ENCODE results near the gene PI4K2B. TPM values are rescaled to one million over a fixed set of nuclear protein-coding genes. Genes with fewer than 3 reads are reported as not detected.
"Not testable (repeated sequence)": the region's sequence is repeated elsewhere in the genome, so short reads cannot be mapped to it uniquely, and the experiment has no call there.

PI4K2B gene
- total RNA-seq, 1 experiment from 2014 or later, result 22.8 TPM

DNA sequence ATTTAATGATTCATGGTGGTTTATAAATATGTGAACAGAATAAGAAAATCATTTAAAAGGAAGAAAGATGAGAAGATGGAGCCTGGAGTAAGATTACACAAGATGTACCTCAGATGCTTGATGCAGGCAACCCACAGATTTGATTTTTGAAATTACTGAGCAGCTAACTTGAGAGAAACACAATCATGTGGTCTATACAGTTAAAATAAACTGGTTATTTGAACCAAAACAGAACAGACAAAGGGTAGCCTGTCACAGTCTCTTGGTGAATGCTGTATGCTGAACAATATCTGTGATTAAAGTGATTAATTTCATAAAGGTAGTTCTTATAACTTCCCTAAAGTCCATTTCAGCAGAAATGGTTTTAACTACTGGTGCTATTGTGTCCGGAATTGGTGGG is 4.2 kb downstream of the PI4K2B start:
- no peak overlapping the region for H3K27ac Mint-ChIP-seq (ENCODE audit: low read depth, unreplicated experiment)
- TF ChIP-seq, protein P1, sequence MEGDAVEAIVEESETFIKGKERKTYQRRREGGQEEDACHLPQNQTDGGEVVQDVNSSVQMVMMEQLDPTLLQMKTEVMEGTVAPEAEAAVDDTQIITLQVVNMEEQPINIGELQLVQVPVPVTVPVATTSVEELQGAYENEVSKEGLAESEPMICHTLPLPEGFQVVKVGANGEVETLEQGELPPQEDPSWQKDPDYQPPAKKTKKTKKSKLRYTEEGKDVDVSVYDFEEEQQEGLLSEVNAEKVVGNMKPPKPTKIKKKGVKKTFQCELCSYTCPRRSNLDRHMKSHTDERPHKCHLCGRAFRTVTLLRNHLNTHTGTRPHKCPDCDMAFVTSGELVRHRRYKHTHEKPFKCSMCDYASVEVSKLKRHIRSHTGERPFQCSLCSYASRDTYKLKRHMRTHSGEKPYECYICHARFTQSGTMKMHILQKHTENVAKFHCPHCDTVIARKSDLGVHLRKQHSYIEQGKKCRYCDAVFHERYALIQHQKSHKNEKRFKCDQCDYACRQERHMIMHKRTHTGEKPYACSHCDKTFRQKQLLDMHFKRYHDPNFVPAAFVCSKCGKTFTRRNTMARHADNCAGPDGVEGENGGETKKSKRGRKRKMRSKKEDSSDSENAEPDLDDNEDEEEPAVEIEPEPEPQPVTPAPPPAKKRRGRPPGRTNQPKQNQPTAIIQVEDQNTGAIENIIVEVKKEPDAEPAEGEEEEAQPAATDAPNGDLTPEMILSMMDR (IDR thresholded peaks at IDR 0.05; ENCODE audit: unreplicated experiment), result no peak
- intact Hi-C loops (cut with micrococcal nuclease), result no loop called here

DNA sequence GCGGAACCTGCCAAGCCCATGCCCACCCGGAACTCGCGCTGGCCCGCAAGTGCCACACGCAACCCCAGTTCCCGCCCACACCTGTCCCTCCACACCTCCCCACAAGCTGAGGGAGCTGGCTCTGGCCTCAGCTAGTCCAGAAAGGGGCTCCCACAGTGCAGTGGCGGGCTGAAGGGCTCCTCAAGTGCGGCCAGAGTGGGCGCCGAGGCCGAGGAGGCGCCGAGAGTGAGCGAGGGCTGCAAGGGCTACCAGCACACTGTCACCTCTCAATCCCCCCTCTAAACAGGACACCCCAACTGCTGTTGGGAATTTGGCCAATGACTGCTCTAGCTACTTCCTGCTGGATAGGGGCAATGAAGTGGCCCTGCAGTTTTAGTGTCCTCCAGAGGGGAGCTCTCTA is 5.7 kb downstream of the PI4K2B start:
- POLR2A ChIA-PET; H3K27me3 Mint-ChIP-seq (ENCODE audit: insufficient read depth, unreplicated experiment); DNase-seq (ENCODE audit: unreplicated experiment); BruUV-seq (replicated peaks); H3K36me3 Mint-ChIP-seq (ENCODE audit: insufficient read depth, unreplicated experiment); H3K4me3 Mint-ChIP-seq (ENCODE audit: unreplicated experiment); H3K9me3 Mint-ChIP-seq (ENCODE audit: unreplicated experiment); H3K27ac Mint-ChIP-seq (ENCODE audit: low read depth, unreplicated experiment); intact Hi-C loops (cut with micrococcal nuclease): not testable (repeated sequence)
- peaks cover 18% of the 10 kb centered on the region for H3K4me1 Mint-ChIP-seq (ENCODE audit: insufficient read depth, unreplicated experiment)
- CTCF ChIA-PET, result interaction anchor here (1.5 kb wide), 1 partner anchor 72 kb away, joined by 5 read pairs; the partner anchor contains the start of gene ZCCHC4

More for the DNA sequence above, 4.2 kb downstream of the PI4K2B start:
- POLR2A ChIA-PET, result interaction anchor here (0.8 kb wide), 1 partner anchor 74 kb away, joined by 8 read pairs; the partner anchor contains the start of gene ZCCHC4
- no peaks in the 10 kb centered on the region for H3K36me3 Mint-ChIP-seq (ENCODE audit: insufficient read depth, unreplicated experiment)
- H3K4me3 Mint-ChIP-seq (ENCODE audit: unreplicated experiment), result no peak overlapping the region
- H3K4me1 Mint-ChIP-seq (ENCODE audit: insufficient read depth, unreplicated experiment), result peaks cover 18% of the 10 kb centered on the region
- no TSS peak for BruUV-seq (replicated peaks)
- no peaks in the 10 kb centered on the region for H3K9me3 Mint-ChIP-seq (ENCODE audit: unreplicated experiment)
- CTCF ChIA-PET, result interaction anchor here (0.9 to 5.5 kb wide), 4 partner anchors 15 to 258 kb away, joined by 3 to 56 read pairs (median 4); partner anchors contain the start of gene ZCCHC4
- DNase-seq (ENCODE audit: unreplicated experiment), result no peak
- no peaks in the 10 kb centered on the region for H3K27me3 Mint-ChIP-seq (ENCODE audit: insufficient read depth, unreplicated experiment)

DNA sequence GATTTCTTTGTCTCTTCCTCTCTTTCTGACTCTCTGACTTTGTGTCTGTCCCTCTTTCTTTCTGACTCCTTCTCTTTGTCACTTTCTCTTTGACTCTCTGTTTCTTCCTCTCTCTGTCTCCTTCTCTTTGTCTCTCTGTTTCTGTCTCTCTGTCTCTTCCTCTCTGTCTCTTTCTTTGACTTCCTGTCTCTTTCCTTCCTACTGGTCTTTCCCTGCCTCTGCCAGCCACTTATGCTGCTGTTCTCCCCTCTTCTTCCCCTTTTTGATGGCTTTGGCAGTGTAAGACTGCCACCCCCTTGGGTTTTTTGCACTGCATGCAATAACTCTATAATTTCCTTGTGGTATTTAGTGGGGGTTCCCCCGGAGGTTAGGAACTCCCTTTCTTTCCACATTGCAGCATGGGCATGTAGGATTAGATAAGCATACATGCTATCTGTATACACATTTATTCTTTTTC is 6.9 kb downstream of the PI4K2B start:
- H3K36me3 Mint-ChIP-seq (ENCODE audit: insufficient read depth, unreplicated experiment); H3K9me3 Mint-ChIP-seq (ENCODE audit: unreplicated experiment); intact Hi-C loops (cut with micrococcal nuclease); H3K27ac Mint-ChIP-seq (ENCODE audit: low read depth, unreplicated experiment); H3K27me3 Mint-ChIP-seq (ENCODE audit: insufficient read depth, unreplicated experiment); H3K4me3 Mint-ChIP-seq (ENCODE audit: unreplicated experiment); DNase-seq (ENCODE audit: unreplicated experiment); POLR2A ChIA-PET; BruUV-seq (replicated peaks): not testable (repeated sequence)
- H3K4me1 Mint-ChIP-seq (ENCODE audit: insufficient read depth, unreplicated experiment), result peaks cover 14% of the 10 kb centered on the region
- CTCF ChIA-PET, result interaction anchor here (1.5 kb wide), 1 partner anchor 71 kb away, joined by 5 read pairs; the partner anchor contains the start of gene ZCCHC4

DNA sequence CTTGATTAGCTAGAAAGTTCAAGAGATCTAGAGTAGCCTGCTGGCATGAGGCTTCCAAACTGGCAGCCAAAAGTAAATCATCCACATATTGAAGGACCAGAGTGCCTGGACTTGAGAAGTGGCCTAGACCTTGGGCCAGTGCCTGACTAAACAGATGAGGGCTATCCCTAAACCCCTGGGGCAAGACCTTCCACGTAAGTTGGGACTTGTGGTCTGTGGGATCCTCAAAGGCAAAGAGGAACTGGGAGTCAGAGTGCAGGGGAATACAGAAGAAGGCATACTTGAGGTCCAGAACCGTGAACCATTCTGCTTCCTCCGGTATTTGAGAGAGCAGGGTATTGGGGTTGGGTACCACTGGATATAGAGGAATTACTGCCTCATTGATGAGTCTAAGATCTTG is 8.4 kb downstream of the PI4K2B start:
- BruUV-seq (replicated peaks); intact Hi-C loops (cut with micrococcal nuclease); H3K4me3 Mint-ChIP-seq (ENCODE audit: unreplicated experiment); H3K27me3 Mint-ChIP-seq (ENCODE audit: insufficient read depth, unreplicated experiment); POLR2A ChIA-PET; H3K9me3 Mint-ChIP-seq (ENCODE audit: unreplicated experiment); H3K36me3 Mint-ChIP-seq (ENCODE audit: insufficient read depth, unreplicated experiment); H3K27ac Mint-ChIP-seq (ENCODE audit: low read depth, unreplicated experiment); DNase-seq (ENCODE audit: unreplicated experiment); H3K4me1 Mint-ChIP-seq (ENCODE audit: insufficient read depth, unreplicated experiment): not testable (repeated sequence)
- CTCF ChIA-PET, result interaction anchor here (0.6 kb wide), 1 partner anchor 208 kb away, joined by 3 read pairs; no protein-coding TSS in a partner anchor

DNA sequence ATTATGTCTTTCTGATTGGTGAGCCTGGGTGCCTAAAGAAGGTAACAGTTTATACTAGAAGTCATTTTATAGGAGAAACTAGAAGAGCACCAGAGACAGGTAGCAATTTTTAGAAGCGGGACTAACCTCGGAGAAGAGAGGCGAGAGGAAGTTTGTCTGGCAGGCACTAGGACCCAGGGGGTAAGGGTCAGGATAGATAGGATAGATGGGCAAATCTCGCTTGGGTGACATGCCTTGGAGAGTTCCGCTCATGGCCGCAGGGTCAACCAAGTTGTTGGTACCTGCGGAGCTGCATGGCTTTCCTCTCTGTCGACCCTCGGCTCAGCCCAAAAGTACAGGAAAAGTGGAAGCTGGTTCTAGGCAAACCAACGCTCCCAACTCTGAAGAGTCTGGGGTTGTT is 11.3 kb downstream of the PI4K2B start:
- no TSS peak for BruUV-seq (replicated peaks)
- ChIA-PET POLR2A (no interaction called here), CTCF (interaction anchor here (1.8 kb wide), 1 partner anchor 10 kb away, joined by 8 read pairs; no protein-coding TSS in a partner anchor)
- intact Hi-C loops (cut with micrococcal nuclease), result no loop called here
- H3K9me3 Mint-ChIP-seq (ENCODE audit: unreplicated experiment), result peaks cover 5% of the 10 kb centered on the region
- TF ChIP-seq, protein P1 (IDR thresholded peaks at IDR 0.05; ENCODE audit: unreplicated experiment), result no peak
- peaks cover 17% of the 10 kb centered on the region for H3K4me1 Mint-ChIP-seq (ENCODE audit: insufficient read depth, unreplicated experiment)
- no peak overlapping the region for H3K4me3 Mint-ChIP-seq (ENCODE audit: unreplicated experiment)
- no peaks in the 10 kb centered on the region for H3K27me3 Mint-ChIP-seq (ENCODE audit: insufficient read depth, unreplicated experiment)
- DNase-seq (ENCODE audit: unreplicated experiment), result no peak
- H3K27ac Mint-ChIP-seq (ENCODE audit: low read depth, unreplicated experiment), result no peak overlapping the region
- H3K36me3 Mint-ChIP-seq (ENCODE audit: insufficient read depth, unreplicated experiment), result no peaks in the 10 kb centered on the region
